Retinal pigment epithelial cell (primary cell): ENCODE data around the gene BGN.

ENCODE experiments used
- DNase-seq: peaks from one replicate; pipeline ENCODE4 v3.0.0-alpha.2; 2010; ENCODE audit warnings: low read depth
- H3K4me3 ChIP-seq: 2 replicates; pipeline ENCODE4 v1.5.1; 2011; ENCODE audit warnings: mild to moderate bottlenecking, low read length, control low read depth, moderate library complexity
- TF ChIP-seq, protein P1 (sequence below): conservative IDR thresholded peaks from 2 replicates; pipeline ENCODE4 v1.5.1; 2011; ENCODE audit warnings: low read depth, low read length, control low read depth, inconsistent platforms

BGN gene

GRCh38 chrX:153547195-153547594 lies 52.4 kb downstream of the BGN start:
- DNase-seq = no peak
- H3K4me3 ChIP-seq = no peak overlapping the region
- TF ChIP-seq, protein P1, sequence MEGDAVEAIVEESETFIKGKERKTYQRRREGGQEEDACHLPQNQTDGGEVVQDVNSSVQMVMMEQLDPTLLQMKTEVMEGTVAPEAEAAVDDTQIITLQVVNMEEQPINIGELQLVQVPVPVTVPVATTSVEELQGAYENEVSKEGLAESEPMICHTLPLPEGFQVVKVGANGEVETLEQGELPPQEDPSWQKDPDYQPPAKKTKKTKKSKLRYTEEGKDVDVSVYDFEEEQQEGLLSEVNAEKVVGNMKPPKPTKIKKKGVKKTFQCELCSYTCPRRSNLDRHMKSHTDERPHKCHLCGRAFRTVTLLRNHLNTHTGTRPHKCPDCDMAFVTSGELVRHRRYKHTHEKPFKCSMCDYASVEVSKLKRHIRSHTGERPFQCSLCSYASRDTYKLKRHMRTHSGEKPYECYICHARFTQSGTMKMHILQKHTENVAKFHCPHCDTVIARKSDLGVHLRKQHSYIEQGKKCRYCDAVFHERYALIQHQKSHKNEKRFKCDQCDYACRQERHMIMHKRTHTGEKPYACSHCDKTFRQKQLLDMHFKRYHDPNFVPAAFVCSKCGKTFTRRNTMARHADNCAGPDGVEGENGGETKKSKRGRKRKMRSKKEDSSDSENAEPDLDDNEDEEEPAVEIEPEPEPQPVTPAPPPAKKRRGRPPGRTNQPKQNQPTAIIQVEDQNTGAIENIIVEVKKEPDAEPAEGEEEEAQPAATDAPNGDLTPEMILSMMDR = no peak

- DNase-seq = no peak
- TF ChIP-seq, protein P1 = no peak
- no peak overlapping the region for H3K4me3 ChIP-seq
These were observed 54.5 kb downstream of the BGN start for GRCh38 chrX:153549231-153549630.

GRCh38 chrX:153549807-153550206 lies 55.0 kb downstream of the BGN start:
- H3K4me3 ChIP-seq = no peak overlapping the region
- TF ChIP-seq, protein P1 = no peak
- DNase-seq = no peak

DNA sequence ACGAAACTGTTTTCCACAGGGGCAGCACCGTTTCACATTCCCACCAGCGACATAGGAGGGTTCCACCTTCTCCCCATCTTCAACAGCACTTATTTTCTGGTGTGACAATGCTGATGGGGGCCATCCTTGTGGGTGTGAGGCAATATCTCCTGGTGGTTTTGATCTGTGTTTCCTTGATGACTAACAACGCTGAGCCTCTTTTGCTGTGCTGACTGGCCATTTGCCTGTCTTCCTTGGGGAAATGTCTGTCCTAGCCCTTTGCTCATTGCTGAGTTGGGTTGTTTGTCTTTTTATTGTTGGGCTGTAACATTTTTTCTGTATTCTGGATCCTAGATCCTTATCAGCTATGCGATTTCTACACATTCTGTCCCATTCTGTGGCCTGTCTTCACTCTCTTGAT lies 56.4 kb downstream of the BGN start:
- DNase-seq = no peak
- H3K4me3 ChIP-seq = no peak overlapping the region
- TF ChIP-seq, protein P1 = no peak

DNA sequence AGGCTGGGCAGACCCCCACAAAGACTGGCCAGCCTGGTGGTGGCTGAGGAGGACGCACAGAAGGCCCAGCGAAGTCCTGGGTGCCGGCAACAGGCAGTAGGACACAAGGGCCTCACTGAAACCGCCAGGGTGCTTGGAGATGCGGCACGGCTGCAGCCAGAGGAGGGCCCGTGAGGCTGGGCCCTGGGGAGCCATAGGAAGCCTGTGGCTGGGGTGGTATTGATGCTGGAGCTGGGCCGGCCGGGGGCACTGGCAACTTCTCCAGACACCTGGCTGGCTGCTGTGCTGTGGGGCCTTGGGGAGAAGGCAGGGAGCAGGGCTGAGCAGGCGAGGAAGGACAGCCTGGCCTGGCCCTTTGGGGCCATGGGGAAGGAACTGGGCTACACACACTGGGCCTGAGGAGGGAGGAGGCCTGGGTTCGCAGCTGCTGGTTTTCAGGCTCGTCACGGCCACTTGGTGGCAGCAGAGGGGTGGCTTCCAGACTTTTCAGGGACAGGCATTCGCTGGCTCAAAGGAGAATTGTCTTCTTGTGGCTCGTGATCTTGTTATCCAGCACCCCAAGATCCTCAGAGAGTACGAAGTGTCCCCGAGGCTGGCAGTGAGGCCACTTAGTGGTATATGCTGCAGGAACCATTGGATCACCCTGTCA lies 59.9 kb downstream of the BGN start:
- TF ChIP-seq, protein P1 = peak; percentile 73
- no peak for DNase-seq
- no peak overlapping the region for H3K4me3 ChIP-seq

- DNase-seq = no peak
- TF ChIP-seq, protein P1 = no peak
- no peak overlapping the region for H3K4me3 ChIP-seq
These were observed 62.0 kb downstream of the BGN start for GRCh38 chrX:153556767-153557166.

DNA sequence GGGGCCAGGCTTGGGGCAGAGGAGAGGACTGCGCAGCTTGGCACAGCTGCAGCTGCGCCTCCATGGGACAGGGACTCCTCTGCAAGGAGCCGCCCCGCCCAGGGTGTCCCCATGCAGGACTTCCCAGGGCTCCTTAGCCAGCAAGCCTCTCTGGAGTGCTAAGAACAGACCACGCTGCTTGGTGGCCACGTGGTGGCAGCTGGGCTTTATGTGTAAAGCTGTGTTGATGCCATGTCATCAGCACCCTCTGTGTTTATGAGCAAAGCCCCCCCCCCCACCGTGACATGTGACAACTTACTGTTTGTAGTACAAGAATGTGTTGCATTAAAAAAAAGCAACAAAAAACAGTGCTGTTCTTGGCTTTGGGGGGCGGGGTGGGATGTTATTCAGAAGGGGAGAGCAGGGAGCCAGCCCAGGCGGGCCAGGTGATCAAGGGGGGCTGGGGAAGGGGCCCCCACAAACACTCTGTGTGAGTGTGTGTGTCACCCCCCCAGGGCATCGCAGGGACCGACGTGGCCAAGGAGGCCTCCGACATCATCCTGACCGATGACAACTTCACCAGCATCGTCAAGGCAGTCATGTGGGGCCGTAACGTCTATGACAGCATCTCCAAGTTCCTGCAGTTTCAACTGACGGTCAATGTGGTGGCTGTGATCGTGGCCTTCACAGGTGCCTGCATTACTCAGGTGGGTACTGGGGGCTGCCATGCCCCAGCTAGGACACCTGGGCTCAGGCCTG lies 63.0 kb downstream of the BGN start:
- TF ChIP-seq, protein P1 = no peak
- DNase-seq = no peak
- H3K4me3 ChIP-seq = no peak overlapping the region
